Neural cell (in vitro differentiated cells): ENCODE results near the gene ABHD17C.

ENCODE experiments used
- CTCF ChIP-seq: fragments of 450-650 bp; IDR thresholded peaks from 2 replicates; pipeline ENCODE4 v1.5.1; 2014; ENCODE audit warnings: antibody characterized with exemption, mild to moderate bottlenecking, moderate library complexity; ENCODE audit not compliant: poor library complexity, severe bottlenecking
- EP300 ChIP-seq: fragments of 450-650 bp; conservative IDR thresholded peaks from 2 replicates; pipeline ENCODE4 v1.6.1; 2014; ENCODE audit warnings: antibody characterized with exemption, mild to moderate bottlenecking, moderate library complexity; ENCODE audit not compliant: poor library complexity, severe bottlenecking
- MXI1 ChIP-seq: fragments of 450-650 bp; conservative IDR thresholded peaks from 2 replicates; pipeline ENCODE4 v1.6.1; 2014; ENCODE audit warnings: antibody characterized with exemption, mild to moderate bottlenecking; ENCODE audit not compliant: poor library complexity, severe bottlenecking
- POLR2AphosphoS5 ChIP-seq: IDR thresholded peaks from 2 replicates; pipeline ENCODE4 v1.6.1; 2012
- RAD21 ChIP-seq: fragments of 450-650 bp; conservative IDR thresholded peaks from 2 replicates; pipeline ENCODE4 v1.6.1; 2014; ENCODE audit warnings: antibody characterized with exemption, mild to moderate bottlenecking, moderate library complexity

GRCh38 chr15:80697075-80697685 is 2.1 kb downstream of the ABHD17C start:
- no peak for TF ChIP-seq CTCF
- TF ChIP-seq EP300 = no peak
- TF ChIP-seq RAD21 = no peak
- no peak for TF ChIP-seq POLR2AphosphoS5
- TF ChIP-seq MXI1 = no peak
